HG02852 (cell line): ENCODE measurements around the gene CD6.

Experiments
- ATAC-seq: cut with Tn5 transposase; IDR thresholded peaks from one replicate; pipeline ENCODE4 v1.9.1; 2021; ENCODE audit warnings: mild to moderate bottlenecking, moderate library complexity; ENCODE audit not compliant: unreplicated experiment

CD6 gene

GRCh38 chr11:61007956-61008896, 36.7 kb downstream of the CD6 start:
- ATAC-seq, result no peak

DNA sequence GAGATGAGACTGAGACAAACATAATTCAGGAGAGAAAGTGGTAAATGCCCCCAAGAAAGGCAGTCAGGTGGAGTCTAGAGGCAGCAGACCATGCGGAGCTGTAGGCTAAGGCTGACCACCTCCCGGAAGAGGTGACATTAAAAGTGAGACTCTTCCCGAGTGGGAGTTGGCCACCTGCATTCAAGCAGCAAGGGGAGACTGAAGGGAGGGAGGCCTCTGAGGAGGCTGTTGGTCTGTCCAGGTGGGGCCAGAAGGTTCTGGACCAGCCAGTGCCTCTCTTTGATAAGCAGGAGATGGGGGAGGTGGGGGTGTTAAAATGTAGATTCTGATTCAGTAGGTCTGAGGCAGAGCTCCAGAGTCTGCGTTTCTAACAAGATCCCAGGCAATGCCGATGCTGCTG, 37.5 kb downstream of the CD6 start:
- ATAC-seq, result no peak

- no peak for ATAC-seq
Measured at GRCh38 chr11:61009392-61010275, 38.2 kb downstream of the CD6 start.

GRCh38 chr11:61010466-61011228, 39.2 kb downstream of the CD6 start:
- ATAC-seq, result no peak

DNA sequence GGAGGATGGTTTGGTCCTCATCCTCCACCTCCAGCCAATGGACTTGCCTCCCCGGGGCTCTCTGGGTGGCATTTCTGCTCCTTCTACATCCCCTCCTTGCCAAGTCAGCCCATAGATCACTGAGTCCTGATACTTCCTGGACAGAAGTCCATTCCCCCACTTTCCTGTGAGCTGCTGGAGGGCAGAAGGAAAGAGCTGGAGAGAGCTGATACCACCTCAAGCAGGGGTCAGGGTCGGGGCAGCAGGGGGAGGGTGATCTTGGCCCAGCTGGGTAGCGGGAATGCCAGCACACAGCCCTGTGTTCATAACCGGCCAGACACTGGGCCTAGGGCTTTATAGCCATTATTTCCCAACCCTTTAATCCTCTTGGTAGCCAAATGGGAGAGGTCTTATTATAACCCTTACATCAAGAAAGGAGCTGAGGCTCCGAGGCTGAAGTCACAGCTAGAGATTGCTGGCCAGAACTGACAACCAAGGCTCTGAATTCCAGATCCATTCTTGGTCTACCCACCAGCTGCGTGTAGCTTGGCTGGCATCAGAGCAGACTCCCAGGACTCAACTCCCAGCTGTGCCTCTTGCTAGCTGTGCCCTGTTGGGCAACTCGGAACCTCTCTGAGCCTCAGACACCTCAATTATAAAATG, 39.9 kb downstream of the CD6 start:
- no peak for ATAC-seq

- no peak for ATAC-seq
Measured at GRCh38 chr11:61011950-61012736, 40.7 kb downstream of the CD6 start.

DNA sequence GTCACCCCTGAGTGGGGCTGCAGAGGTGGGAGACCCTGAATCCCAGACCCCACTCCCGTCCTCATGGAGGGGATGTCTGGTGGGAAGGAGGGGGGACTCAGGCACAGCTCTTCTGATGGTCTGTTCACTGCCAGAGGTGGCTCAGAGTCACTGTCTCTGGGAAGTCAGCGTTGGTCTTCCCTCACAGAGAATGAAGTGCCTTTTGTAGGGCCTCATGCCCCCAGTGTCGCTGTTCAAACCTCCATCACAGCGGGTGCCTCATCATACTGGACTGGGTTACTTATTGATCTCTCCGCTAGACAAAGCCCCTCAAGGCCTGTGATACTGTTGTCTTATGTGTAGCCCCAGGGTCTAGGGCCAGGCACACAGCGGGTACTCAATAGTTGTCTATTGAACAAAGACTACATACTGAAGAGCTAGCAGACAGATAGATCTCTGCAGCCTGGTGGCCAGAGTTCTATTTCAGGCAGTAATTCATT, 41.3 kb downstream of the CD6 start:
- ATAC-seq, result no peak

- no peak for ATAC-seq
Measured at GRCh38 chr11:61018059-61018458, 46.6 kb downstream of the CD6 start.

DNA sequence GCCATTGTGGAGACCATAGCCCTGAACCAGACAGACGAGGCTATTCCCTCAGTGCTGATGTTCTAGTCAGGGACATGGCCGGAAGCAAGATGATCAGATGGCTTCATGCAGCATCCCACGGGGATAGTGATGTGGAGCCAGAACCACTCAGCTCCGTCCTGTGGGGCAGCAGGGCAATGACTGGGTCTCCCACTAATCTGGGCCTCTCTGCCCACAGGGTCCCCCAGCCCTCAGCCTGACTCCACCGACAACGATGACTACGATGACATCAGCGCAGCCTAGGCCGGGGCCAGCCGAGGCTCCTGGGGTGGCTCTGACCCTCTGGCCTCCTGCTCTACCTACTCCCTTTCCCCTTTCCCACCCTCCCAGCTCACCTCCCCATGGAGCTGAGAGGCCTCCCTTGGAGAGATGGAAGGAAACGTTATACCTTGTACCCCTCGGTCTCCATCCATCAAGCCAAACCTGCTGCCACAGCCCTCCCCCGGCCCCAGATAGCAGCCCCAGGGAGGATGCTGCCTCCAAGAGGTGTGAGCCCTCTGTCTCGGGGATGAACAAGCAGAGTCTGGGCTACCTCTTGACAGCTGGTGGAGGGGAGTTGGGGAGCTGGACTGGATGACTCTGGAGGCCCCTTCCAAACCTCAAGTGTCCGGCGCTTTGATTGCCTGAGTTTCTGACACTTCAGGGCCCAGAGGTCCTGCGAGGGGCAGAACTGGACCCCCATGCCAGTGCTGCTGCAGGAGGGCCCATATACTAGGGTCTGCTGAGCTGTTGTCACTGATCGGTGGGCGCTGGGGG, 47.8 kb downstream of the CD6 start:
- no peak for ATAC-seq

DNA sequence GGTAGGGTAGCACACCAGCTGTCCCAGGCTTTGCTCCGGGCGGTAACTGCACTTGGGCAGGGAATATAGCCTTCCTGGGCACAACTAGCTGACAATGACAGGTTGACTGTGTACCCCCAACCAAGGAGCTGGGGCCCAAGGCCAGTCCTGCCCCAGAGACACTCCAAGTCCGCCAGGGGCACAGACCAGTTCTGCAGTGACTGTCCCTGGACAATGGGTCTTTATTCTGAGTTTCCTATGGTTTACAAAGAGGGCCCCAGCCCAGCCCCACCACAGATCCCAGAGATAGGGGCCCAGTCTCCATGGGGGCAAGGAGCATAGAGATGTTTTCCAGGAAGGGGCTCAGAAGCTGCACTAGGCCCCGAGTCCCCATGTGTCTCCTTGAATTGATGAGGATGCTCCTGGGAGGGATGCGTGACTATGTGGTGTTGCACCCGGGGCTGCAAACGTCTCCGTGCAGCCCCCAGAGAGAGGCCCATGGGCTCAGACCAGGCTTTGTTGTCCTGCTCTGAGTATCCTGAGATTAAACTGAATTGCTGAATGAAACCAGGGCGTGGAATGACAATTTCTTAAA, 48.4 kb downstream of the CD6 start:
- ATAC-seq, result no peak

DNA sequence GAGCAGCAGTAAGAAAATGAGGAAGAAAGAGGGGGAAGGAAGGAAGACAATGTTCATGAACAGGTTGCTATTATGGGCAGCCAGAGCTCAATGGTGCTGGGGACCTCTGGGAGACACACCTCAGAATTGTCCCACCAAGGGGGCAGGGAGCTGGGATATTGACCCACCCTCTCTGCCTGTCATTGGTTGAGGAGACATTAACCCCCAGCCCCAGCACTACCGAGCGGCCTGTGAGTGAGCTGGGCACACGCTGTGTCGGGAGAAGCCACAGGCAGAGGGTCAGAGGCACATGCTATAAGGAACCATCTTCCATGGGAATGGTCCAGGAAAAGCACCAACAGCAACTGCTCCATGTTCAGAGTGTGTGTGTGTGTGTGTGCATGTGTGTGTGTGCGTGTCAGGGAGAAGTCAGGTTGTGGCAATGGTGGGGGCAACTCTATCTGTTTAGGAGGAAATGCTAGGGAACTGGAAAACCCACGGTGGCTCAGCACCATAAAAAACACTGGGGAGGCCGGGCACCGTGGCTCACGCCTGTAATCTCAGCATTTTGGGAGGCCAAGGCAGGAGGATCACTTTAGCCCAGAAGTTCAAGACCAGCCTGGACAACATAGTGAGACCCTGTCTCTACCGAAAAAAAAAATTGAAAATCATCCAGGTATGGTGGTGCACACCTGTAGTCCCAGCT, 49.2 kb downstream of the CD6 start:
- no peak for ATAC-seq

- ATAC-seq, result no peak
Measured at GRCh38 chr11:61021661-61022212, 50.3 kb downstream of the CD6 start.

DNA sequence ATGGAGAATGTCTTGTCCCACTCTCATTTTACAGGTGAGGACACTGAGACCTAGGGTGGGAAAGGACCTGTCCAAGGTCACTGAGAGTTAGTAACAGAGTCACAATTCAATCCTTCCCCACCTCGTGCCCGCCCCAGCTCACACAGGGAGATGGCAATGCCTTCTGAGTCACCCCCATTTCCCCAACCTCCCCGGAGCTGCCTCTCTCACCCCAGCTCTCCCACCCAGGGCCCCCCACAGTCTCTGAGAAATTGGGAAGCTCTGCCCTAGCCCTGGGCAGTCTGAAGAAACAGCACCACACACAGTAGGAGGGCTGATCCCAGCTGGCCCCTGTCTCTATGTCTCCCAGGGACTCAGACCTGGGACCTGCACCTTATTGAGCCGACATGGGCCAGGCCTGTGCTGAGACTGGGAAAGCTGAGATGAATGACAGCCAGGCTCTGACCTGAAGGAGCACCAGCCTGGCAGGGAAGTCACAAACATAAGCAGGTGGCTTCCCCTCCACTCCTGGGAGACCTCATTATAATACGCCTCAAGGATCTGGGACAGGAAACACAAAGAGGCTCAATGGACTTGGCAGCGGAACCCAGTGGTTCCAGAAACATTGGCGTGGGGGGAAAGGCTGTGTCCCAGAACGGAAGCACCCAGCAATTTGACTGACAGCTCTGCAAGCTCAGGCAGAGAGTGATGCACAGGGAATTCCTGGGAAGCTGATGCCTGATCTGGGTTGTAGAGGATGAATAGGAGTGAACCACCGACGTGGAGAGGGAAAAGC, 51.0 kb downstream of the CD6 start:
- no peak for ATAC-seq

DNA sequence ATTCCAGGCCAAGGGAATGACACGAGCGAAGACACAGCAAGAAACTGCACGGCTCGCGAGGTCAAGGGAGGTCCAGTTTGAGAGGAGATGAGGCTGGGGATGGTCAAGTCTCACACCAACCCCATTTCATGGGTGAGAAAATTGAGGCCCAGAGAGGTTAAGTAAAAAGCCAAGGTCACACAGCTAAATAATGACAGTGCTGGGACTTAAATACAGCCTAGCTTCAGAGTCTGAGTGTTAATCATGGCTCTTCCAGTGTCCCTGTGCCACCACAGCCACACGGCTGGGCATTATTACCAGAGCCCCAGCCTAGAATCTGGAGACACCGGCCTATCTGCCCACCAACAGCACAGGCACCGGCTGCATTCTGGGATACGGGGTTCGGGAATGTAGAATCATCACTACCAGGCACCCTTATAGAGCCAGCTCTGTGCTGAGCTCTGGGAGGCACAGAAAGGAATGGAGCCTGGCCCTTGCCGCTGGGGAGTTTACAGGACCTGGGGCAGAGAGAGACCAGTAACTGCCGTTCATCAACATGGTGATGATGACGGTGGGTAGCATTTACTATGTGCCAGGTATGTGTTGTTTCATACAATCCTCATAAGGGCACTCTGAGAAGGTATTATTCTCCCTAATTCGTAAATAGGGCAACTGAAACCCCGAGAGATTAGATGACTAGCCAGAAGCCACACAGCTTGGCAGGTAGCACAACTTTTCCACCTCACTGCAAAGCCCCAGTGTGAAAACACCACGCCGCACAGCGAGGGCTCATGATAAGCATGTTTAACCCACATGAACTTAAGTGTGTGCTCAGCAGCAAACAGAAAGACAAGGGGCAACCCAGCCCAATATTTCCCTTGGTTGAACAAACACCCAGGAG, 51.8 kb downstream of the CD6 start:
- ATAC-seq, result no peak

DNA sequence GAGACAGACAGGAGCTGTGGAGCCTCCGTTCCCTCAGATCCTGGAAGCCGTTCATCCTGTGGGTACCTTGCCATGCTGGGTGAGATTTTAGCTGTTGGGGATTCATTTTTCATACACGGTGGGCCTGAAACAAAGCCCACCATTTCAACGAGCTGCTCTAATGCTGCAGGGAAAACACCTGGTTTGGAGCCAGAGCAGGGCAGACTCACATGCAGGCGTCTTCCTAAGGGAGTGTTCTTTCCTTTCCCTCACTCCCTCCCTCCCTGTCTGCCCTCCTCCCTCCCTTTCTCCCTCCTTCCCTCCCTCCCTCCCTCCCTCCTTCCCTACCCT, 52.5 kb downstream of the CD6 start:
- ATAC-seq, result no peak
